ENCODE data around the gene TFPT. TPM values are rescaled to one million over a fixed set of nuclear protein-coding genes. Genes with fewer than 3 reads are reported as not detected.

TFPT gene
- total and polyA plus RNA-seq, 2 donors (not counting 1 experiment from before 2014, with no cell fraction given), result 9.0 to 19.2 TPM

DNA sequence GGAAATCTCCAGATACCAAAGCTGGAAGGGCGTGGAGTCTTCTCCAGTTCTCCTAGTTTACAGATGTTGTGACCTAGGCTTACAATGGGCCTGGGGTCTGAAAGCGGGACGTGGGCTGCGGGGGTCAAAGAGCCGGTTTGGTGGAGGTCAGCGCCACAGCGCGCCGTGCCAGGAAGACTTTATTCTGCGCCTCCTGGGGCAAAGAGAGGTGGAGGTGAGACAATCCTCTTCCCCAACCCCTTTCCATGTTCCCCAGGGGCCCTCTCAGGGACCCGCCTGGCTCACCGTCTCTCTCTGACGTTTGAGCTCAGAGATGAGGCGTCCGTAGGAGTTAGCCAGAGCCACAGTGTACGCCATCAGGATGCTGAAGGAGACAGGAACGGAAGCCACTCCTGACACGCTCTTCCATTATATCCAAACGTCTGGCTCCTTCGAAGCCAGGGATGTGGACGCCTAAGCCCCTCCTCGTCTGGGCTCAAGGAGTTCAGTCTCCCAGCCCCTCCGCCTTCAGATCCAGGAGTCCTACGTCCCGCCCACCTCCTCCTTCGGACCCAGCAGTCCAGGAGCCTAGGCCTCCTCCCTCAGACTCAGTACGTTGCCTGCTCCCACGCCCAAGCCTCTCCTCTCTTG lies 44.8 kb upstream of the TFPT start:
- peak overlapping the region; percentile 73 for H2AFZ ChIP-seq (ENCODE audit: low read length)
- peak in 1 of 2 donors; percentile 45 for DNase-seq (ENCODE audit: low read depth in 2 of 2)
- peaks cover 10% of the 10 kb centered on the region for H3K36me3 ChIP-seq (ENCODE audit: control insufficient read depth, insufficient read depth, low read length)
- no peaks in the 10 kb centered on the region for H3K9me3 ChIP-seq (ENCODE audit: control insufficient read depth, insufficient read depth, low read depth, low read length)
- TF ChIP-seq EZH2 (IDR thresholded peaks at IDR 0.05; ENCODE audit: low read length, missing control alignments) (no peak), CTCF (conservative IDR thresholded peaks at IDR 0.05 in 1 of 2, IDR thresholded peaks at IDR 0.05 in 1 of 2; ENCODE audit: low read depth in 1 of 2, low read length in 2 of 2) (no peak)
- peaks cover 8% of the 10 kb centered on the region for H3K79me2 ChIP-seq (ENCODE audit: control insufficient read depth, insufficient read depth, low read length)
- H4K20me1 ChIP-seq (ENCODE audit: control insufficient read depth, extremely low read depth, insufficient read depth, low read length), result no peaks in the 10 kb centered on the region
- peak overlapping the region; percentile 57 to 77 (median 66) for H3K4me3 ChIP-seq (replicated peaks in 1 of 4; ENCODE audit: control extremely low read depth in 1 of 4, insufficient read depth in 1 of 4, low read depth in 3 of 4, low read length in 4 of 4)
- peak overlapping the region; percentile 62 for H3K9ac ChIP-seq (ENCODE audit: insufficient read depth, low read length)
- no peaks in the 10 kb centered on the region for H3K27me3 ChIP-seq (ENCODE audit: control insufficient read depth, insufficient read depth, low read length)
- peak overlapping the region; percentile 91 for H3K27ac ChIP-seq (ENCODE audit: insufficient read depth, low read length)
- H3K4me1 ChIP-seq (ENCODE audit: control insufficient read depth, extremely low read depth, insufficient read depth, low read length), result peaks cover 13% of the 10 kb centered on the region
- H3K4me2 ChIP-seq (ENCODE audit: extremely low read depth, insufficient read depth, low read length), result peak overlapping the region; percentile 97

GRCh38 chr19:54159352-54160181 lies 44.1 kb upstream of the TFPT start, which contains the start of gene LENG1:
Gene LENG1, minus strand, starts transcription at chr19:54159721. Its CDS starts 26 bp downstream, at chr19:54159695.
- Histone ChIP-seq H3K79me2 (ENCODE audit: control insufficient read depth, insufficient read depth, low read length) (peaks cover 8% of the 10 kb centered on the region), H3K27me3 (ENCODE audit: control insufficient read depth, insufficient read depth, low read length) (no peaks in the 10 kb centered on the region), H3K27ac (ENCODE audit: insufficient read depth, low read length) (peak within 1 kb of the TSS; percentile 98), H2AFZ (ENCODE audit: low read length) (peak within 1 kb of the TSS; percentile 92), H4K20me1 (ENCODE audit: control insufficient read depth, extremely low read depth, insufficient read depth, low read length) (no peaks in the 10 kb centered on the region), H3K9me3 (ENCODE audit: control insufficient read depth, insufficient read depth, low read depth, low read length) (no peaks in the 10 kb centered on the region), H3K4me2 (ENCODE audit: extremely low read depth, insufficient read depth, low read length) (peak within 1 kb of the TSS; percentile 97), H3K9ac (ENCODE audit: insufficient read depth, low read length) (peak within 1 kb of the TSS; percentile 99), H3K36me3 (ENCODE audit: control insufficient read depth, insufficient read depth, low read length) (peaks cover 16% of the 10 kb centered on the region), H3K4me1 (ENCODE audit: control insufficient read depth, extremely low read depth, insufficient read depth, low read length) (peaks cover 15% of the 10 kb centered on the region), H3K4me3 (replicated peaks in 1 of 4; ENCODE audit: control extremely low read depth in 1 of 4, insufficient read depth in 1 of 4, low read depth in 3 of 4, low read length in 4 of 4) (peak within 1 kb of the TSS; percentile 72 to 98 (median 93))
- DNase-seq (ENCODE audit: low read depth in 2 of 2), result peak; percentile 100
- TF ChIP-seq EZH2 (IDR thresholded peaks at IDR 0.05; ENCODE audit: low read length, missing control alignments) (no peak), CTCF (conservative IDR thresholded peaks at IDR 0.05 in 1 of 2, IDR thresholded peaks at IDR 0.05 in 1 of 2; ENCODE audit: low read depth in 1 of 2, low read length in 2 of 2) (peak; percentile 26 to 44)

DNA sequence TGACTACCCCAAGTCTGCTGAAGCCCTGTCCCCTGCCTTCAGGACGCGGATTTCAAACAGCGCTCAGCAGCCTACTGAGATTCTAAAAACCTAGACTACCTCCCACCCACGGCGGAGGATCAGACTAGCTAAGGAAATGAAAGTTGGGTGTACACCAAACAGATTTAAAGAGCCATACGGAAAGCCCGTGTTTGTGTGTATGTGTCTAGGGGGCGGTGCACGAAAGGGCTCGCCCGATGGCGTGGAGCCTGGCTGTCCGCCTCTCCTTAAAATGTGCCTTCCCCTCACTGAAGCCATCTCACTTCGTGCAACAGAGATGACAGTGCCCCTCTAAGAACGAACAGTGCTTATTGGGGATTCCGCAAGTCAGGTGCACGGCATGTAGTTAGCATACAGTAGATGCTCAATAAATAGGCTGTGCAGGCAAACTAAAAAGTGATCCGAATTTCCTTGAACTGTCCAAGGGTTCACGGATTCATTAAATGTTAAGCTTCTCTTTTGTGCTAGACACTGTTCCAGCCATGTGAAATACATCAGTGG lies 43.4 kb upstream of the TFPT start:
- Histone ChIP-seq H4K20me1 (ENCODE audit: control insufficient read depth, extremely low read depth, insufficient read depth, low read length) (no peaks in the 10 kb centered on the region), H3K27ac (ENCODE audit: insufficient read depth, low read length) (peak overlapping the region; percentile 98), H3K4me3 (replicated peaks in 1 of 4; ENCODE audit: control extremely low read depth in 1 of 4, insufficient read depth in 1 of 4, low read depth in 3 of 4, low read length in 4 of 4) (peak overlapping the region; percentile 67 to 98 (median 93)), H3K79me2 (ENCODE audit: control insufficient read depth, insufficient read depth, low read length) (peaks cover 8% of the 10 kb centered on the region), H3K4me1 (ENCODE audit: control insufficient read depth, extremely low read depth, insufficient read depth, low read length) (peaks cover 16% of the 10 kb centered on the region), H3K36me3 (ENCODE audit: control insufficient read depth, insufficient read depth, low read length) (peaks cover 21% of the 10 kb centered on the region), H3K4me2 (ENCODE audit: extremely low read depth, insufficient read depth, low read length) (peak overlapping the region; percentile 97), H2AFZ (ENCODE audit: low read length) (peak overlapping the region; percentile 92), H3K9ac (ENCODE audit: insufficient read depth, low read length) (peak overlapping the region; percentile 99), H3K27me3 (ENCODE audit: control insufficient read depth, insufficient read depth, low read length) (no peaks in the 10 kb centered on the region), H3K9me3 (ENCODE audit: control insufficient read depth, insufficient read depth, low read depth, low read length) (no peaks in the 10 kb centered on the region)
- TF ChIP-seq CTCF (conservative IDR thresholded peaks at IDR 0.05 in 1 of 2, IDR thresholded peaks at IDR 0.05 in 1 of 2; ENCODE audit: low read depth in 1 of 2, low read length in 2 of 2) (no peak), EZH2 (IDR thresholded peaks at IDR 0.05; ENCODE audit: low read length, missing control alignments) (no peak)
- DNase-seq (ENCODE audit: low read depth in 2 of 2), result no peak
